ENCODE results near the gene RAB8B.

GRCh38 chr15:63284335-63284734, 94.9 kb downstream of the RAB8B start:
- TF ChIP-seq EZH2 (IDR thresholded peaks at IDR 0.05; ENCODE audit: borderline replicate concordance) (no peak), CTCF (IDR thresholded peaks at IDR 0.05; ENCODE audit: poor library complexity) (no peak)
